Stimulated activated CD4-positive, alpha-beta T cell treated with anti-CD3 and anti-CD28 coated beads, Interleukin-4, amount 100 ng/mL, for 4 hours (primary cell): Measurements from ENCODE around the gene BEAN1.
"Not testable (repeated sequence)": the region's sequence is repeated elsewhere in the genome, so short reads cannot be mapped to it uniquely, and the experiment has no call there.

Source experiments
- DNase-seq, 2 experiments: peaks; one replicate each; pipeline ENCODE4 v3.0.0-alpha.2; 2020

The BEAN1 gene

GRCh38 chr16:66442502-66443268, 15.6 kb downstream of the BEAN1 start:
- DNase-seq: no peak

- DNase-seq: no peak
These were observed 16.2 kb downstream of the BEAN1 start for GRCh38 chr16:66443269-66443652.

- DNase-seq: no peak
These were observed 17.0 kb downstream of the BEAN1 start for GRCh38 chr16:66444049-66444481.

DNA sequence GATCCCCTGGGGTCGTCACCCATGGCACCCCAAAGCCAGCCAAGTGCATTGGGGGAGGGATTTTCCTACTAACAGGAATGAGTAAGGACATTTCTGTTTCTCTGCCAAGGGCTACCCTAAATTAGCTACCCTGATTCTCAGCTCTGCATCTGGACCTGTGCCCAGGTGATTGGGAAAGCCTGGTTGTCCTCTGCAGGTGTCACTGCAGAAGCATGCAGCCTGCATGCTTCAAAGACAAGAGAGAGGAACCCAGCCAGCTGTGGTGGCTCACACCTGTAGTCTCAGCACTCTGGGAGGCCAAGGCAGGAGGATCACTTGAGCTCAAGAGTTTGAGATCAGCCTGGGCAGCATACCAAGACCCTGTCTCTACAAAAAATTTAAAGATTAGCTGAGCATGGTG, 19.6 kb downstream of the BEAN1 start:
- DNase-seq: no peak

GRCh38 chr16:66447491-66447890, 20.4 kb downstream of the BEAN1 start:
- no peak for DNase-seq

GRCh38 chr16:66451548-66451947, 24.5 kb downstream of the BEAN1 start:
- no peak for DNase-seq

GRCh38 chr16:66453230-66453629, 26.1 kb downstream of the BEAN1 start:
- not testable (repeated sequence) for DNase-seq

DNA sequence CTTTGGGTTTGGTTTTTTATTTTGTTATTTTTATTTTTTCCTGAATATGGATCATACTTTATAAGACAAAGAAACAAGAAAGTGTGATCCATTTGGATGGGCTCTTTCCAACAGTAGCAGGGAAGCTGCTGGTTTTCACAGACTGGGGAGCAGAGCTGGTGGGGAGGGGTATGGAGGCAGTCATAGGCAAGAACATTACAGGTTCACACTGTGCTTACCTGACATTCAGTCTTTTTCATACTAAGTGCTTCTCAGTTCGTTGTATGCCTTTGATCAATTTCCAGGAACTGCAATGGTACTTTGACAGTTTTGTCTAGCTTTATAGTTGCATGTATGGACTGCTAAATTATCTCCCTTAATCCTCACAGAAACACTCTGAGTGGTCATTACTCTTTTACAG, 27.7 kb downstream of the BEAN1 start:
- no peak for DNase-seq

GRCh38 chr16:66455970-66456369, 28.9 kb downstream of the BEAN1 start:
- no peak for DNase-seq

GRCh38 chr16:66457888-66458287, 30.8 kb downstream of the BEAN1 start:
- DNase-seq: no peak

- no peak for DNase-seq
These were observed 31.2 kb downstream of the BEAN1 start for GRCh38 chr16:66458292-66458691.

DNA sequence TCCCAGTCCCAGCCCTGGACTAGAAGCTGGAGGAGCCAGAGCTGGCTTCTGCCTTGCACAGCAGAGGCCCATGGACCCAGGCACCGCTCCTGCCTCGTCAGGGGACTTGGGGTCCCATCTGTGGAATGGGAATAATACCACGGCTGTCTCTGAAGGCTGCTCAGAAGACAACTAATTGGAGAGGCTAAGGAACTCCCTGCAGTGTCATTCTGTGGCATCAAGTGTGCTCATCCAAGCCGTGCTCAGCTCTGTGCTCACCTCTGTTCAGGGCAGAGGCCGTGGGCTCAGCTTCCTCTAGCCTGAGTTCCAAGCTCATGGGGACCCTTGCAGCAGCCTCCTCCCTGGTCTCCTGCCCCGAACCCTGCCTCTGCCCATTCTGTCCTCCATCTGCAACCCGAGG, 31.8 kb downstream of the BEAN1 start:
- DNase-seq: no peak

DNA sequence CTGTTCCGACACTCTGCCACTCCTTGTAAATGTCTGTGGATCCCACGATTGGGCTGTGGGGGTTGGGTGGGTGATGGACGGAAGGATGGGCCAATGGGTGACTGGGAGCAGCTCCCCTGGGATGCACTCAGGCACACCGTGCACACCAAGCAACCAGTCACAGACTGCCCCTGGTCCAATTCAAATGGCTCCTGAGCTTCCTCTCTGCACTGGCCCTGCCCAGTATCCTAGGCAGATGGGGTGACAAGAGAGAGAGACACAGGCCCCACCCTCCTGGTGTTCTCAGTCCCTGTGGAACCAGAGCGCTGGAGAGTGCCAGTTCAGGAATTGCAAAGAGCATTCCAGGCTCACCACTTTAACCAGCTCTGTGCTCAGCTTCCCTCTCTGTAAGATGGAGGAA, 32.8 kb downstream of the BEAN1 start:
- no peak for DNase-seq

DNA sequence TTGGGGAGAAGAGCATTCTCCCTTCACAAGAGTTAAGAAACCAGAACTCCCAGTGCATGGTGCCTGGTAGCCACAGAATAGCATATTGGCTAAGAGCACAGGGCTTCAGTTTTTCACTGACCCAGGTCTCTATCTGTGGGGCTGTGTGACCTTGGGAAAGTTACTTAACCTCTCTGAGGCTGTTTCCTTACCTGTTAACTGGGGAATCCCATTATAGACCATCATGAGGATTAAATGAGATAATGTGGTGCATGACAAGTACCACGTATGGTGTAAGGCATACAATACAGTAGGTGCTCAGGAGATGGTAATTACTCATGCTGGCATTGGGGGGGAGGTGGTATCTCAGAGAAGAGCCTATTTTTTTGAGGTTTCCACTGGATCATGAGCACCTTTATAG, 33.6 kb downstream of the BEAN1 start:
- no peak for DNase-seq

- no peak for DNase-seq
These were observed 35.8 kb downstream of the BEAN1 start for GRCh38 chr16:66462912-66463311.

- not testable (repeated sequence) for DNase-seq
These were observed 38.9 kb downstream of the BEAN1 start for GRCh38 chr16:66465946-66466345.

GRCh38 chr16:66466636-66467035, 39.5 kb downstream of the BEAN1 start:
- DNase-seq: not testable (repeated sequence)

GRCh38 chr16:66467611-66468010, 40.5 kb downstream of the BEAN1 start:
- DNase-seq: no peak

DNA sequence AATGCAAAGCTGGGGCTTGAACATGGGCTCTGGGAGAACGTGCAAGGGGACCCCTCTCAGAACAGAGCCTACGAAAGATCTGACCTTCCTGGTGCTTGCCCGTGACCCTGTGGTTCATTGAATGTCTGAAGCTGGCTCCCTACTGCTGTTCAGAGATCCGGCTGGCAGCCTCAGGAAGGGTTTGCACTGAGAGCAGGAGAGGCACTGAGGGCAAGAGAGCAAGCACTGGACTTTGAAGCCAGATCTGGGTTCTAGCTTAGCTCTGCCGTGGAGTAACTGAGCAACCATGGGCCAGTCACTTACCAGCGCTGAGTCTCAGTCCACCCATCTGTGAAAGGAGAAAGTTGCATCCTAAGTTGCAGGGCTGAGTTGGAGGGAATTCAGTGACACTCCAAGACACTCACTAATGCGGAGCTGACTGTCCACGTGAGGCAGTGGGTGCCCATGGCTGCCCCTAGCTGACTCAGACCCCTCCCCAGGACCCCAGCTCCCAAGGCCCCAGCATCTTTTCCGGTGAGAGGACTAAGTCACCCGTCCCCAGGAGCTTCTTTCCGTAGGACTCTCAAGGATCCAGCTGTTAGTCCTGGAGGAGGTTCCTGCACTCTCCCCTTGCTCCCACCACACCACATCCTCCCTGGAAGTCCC, 41.3 kb downstream of the BEAN1 start:
- no peak for DNase-seq

GRCh38 chr16:66469291-66469946, 42.3 kb downstream of the BEAN1 start:
- no peak for DNase-seq

DNA sequence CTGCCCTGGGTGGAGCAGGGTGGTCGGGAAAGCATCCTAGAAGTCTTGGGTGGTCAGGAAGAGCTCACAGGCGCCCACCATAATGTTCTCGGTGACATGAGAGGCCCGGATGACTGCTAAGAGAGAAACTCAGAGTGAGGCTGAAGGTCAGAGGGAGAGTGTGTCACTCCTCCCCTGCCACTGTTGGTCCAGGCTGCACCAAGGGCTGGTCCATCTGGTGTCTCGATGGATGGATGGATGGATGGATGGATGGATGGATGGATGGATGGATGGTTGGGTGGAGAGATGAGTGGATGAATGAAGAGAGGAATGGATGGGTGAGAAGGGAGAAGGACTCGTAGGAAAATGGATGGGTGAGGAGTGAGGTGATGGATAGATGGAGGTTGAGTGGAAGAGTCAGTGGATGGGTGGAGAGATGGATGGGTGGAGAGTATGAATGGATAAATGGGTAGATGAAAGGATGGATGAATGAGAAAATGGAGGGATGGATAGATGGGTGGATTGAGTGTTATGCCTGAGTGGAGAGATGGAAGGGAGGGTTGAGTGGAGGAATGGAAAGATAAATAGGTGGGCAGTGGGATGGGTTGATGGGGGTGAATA, 43.0 kb downstream of the BEAN1 start:
- no peak for DNase-seq

- DNase-seq: no peak
These were observed 43.5 kb downstream of the BEAN1 start for GRCh38 chr16:66470556-66470955.

DNA sequence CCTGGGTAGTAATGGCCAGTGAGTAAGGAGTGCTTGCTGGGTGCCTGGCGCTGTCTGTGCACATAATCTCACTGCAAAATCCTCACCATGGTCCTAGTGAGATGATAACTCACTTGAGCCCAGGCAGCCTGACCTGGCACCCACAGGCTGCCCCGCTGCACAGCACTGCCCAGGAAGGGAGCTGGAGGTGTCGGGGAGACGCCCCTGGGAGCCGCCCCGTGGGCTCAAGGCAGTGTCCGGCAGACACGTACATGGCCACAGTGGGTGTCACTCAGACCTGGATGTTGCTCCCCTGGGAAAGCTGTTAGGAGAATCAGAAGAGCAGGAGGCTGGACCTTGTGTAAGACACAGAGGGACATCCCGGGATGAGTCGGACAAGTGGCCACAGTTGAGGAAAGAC, 44.2 kb downstream of the BEAN1 start:
- no peak for DNase-seq
